K562 (cell line): ENCODE results near the gene TMX4. TPM values are rescaled to one million over a fixed set of nuclear protein-coding genes. Genes with fewer than 3 reads are reported as not detected.

Experiments
- AFF1 ChIP-seq, 2 experiments: fragments of 450-650 bp; IDR thresholded peaks; 2 replicates each; pipeline ENCODE4 v1.6.1; 2018; ENCODE audit warnings: mild to moderate bottlenecking in 2 of 2, low read depth in 1 of 2; ENCODE audit not compliant: partially characterized antibody in 2 of 2
- CEBPB ChIP-seq: fragments of 450-650 bp; IDR thresholded peaks from 2 replicates; pipeline ENCODE4 v1.6.1; 2016; ENCODE audit warnings: missing genetic modification characterization, missing compliant biosample characterization
- CHD1 ChIP-seq: fragments of 200-600 bp; sonication (generic); IDR thresholded peaks from one replicate; pipeline ENCODE4 v1.6.1; 2012; ENCODE audit warnings: mild to moderate bottlenecking, moderate library complexity, low read length, inconsistent platforms
- CTBP1 ChIP-seq: fragments of 450-650 bp; IDR thresholded peaks from 2 replicates; pipeline ENCODE4 v1.6.1; 2016; ENCODE audit warnings: borderline replicate concordance
- GMEB1 ChIP-seq: fragments of 250-450 bp; sonication (Bioruptor Pico); IDR thresholded peaks from 2 replicates; pipeline ENCODE4 v1.4.0; 2020; ENCODE audit warnings: mild to moderate bottlenecking
- ID3 ChIP-seq, 2 experiments: fragments of 250-450 bp in 1 of 2; fragments of 450-650 bp in 1 of 2; sonication (Bioruptor Pico) in 1 of 2; IDR thresholded peaks; 2 replicates each; pipeline versions ENCODE4 v1.6.1 to v1.8.0; 2016 to 2021; ENCODE audit warnings: mild to moderate bottlenecking in 2 of 2, moderate library complexity in 2 of 2, missing compliant biosample characterization in 1 of 2, missing genetic modification characterization in 1 of 2
- RBBP5 ChIP-seq: fragments of 200-600 bp; sonication (generic); IDR thresholded peaks from 2 replicates; pipeline ENCODE4 v1.6.1; 2012; ENCODE audit warnings: borderline replicate concordance, mild to moderate bottlenecking, low read length, control low read depth, inconsistent platforms; ENCODE audit not compliant: insufficient read depth, poor library complexity, severe bottlenecking
- RFX1 ChIP-seq: fragments of 450-650 bp; IDR thresholded peaks from 2 replicates; pipeline ENCODE4 v1.6.1; 2016; ENCODE audit warnings: mild to moderate bottlenecking, moderate library complexity
- SAFB2 ChIP-seq: fragments of 200-400 bp; formaldehyde crosslinking; IDR thresholded peaks from 2 replicates; pipeline ENCODE4 v1.6.1; 2018; ENCODE audit warnings: borderline replicate concordance, low read length, low read depth, moderate library complexity; ENCODE audit not compliant: severe bottlenecking
- SIN3A ChIP-seq, 2 experiments: fragments of 150-350 bp in 1 of 2; IDR thresholded peaks; 2 replicates each; pipeline ENCODE4 v1.6.1; 2011 to 2016; ENCODE audit warnings: borderline replicate concordance in 2 of 2, low read depth in 2 of 2, low read length in 2 of 2, mild to moderate bottlenecking in 2 of 2, moderate library complexity in 2 of 2; ENCODE audit not compliant: control insufficient read depth in 1 of 2
- TBL1XR1 ChIP-seq, 2 experiments: IDR thresholded peaks; 2 replicates each; pipeline ENCODE4 v1.6.1; 2012; ENCODE audit warnings: improper control_type of control experiment in 2 of 2, low read length in 2 of 2, mild to moderate bottlenecking in 1 of 2
- polyA plus RNA-seq, 8 experiments: library from polyadenylated mRNA; depleted of rRNA in 4 of 8; stranded (reverse) in 5 of 8; unstranded in 3 of 8; fragments of >200 nt; fragmentation: Nextera tagmentation in 2 of 8; fragmentation: Illumina TruSeq in 1 of 8; extraction: Ambion mirVana in 2 of 8; extraction: Trizol in 1 of 8; gene quantifications; 2 replicates each; pipeline versions ENCODE4 v1.2.1 to v1.2.3, GENCODE V29; 2011 to 2014; ENCODE audit warnings: inconsistent platforms in 1 of 8, missing spikeins in 1 of 8
- total RNA-seq, 7 experiments: library from RNA; depleted of rRNA in 6 of 7; stranded (reverse); fragments of >200 nt in 6 of 7; fragmentation: Illumina TruSeq in 2 of 7; extraction: Trizol in 2 of 7; gene quantifications; 2 replicates each; pipeline versions ENCODE4 v1.2.1 to v1.2.3, GENCODE V29; 2011 to 2021; ENCODE audit warnings: low replicate concordance in 1 of 7
- TF ChIP-seq, protein P1 (sequence below): sonication (generic); formaldehyde crosslinking; IDR thresholded peaks from 2 replicates; pipeline ENCODE4 v1.8.0; 2023; ENCODE audit warnings: missing genetic modification reagents, mild to moderate bottlenecking, borderline replicate concordance
- TF ChIP-seq, protein P2 (sequence below): fragments of 250-450 bp; sonication (Bioruptor Pico); IDR thresholded peaks from 2 replicates; pipeline ENCODE4 v1.8.0; 2021; ENCODE audit warnings: moderate library complexity, mild to moderate bottlenecking, inconsistent platforms

Gene TMX4
- total and polyA plus RNA-seq, 9 of the 15 experiments (the other 6 are each of a cell fraction or from before 2014, with no cell fraction given) = 4.4 to 19.3 (median 10.8) TPM

DNA sequence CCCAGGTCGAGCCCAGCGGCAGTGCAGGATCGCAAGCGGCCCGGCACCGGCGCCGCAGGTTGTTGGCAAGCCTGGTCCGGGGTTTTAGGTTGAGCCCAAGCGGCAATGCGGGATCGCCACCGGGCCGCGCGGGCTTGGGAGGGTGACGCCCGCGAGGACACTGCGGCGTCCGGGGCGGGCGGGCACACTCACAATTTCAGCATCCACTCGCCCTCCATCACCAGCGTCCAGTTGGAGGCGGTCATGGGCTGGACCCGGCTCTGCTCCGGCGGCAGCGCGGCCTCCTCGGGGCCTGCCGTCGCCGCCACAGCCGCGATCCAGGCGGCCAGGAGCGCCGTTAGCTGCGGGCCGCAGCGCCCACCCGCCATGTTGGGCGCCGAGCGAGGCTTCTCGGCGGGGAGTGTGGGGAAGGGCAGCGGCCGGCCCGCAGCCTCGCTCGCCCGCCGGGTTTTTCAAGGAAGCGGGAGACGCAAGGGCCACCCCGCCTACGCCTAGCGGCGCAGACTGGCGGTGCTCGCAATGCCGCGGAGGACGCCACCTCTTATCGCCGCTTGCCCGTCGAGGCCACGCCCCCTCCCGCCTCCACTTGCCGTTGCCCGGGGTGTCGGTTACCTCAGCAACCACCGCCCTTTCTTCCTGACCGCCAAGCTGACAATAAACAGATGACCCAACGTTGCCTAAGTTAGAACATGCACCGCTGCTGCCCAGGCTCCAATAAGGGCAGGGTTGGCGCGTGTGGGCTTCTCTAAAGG is at the start of gene TMX4 (continued):
- TF ChIP-seq SIN3A (IDR thresholded peaks at IDR 0.05; ENCODE audit: borderline replicate concordance in 2 of 2, control insufficient read depth in 1 of 2, low read depth in 2 of 2, low read length in 2 of 2) = peak in 1 of 2 experiments; percentile 70; a peak in 1 of 4 replicates
- TF ChIP-seq CEBPB = peak; percentile 38; the same call in 1 of the 2 replicates
- no peak for TF ChIP-seq ID3 (CRISPR knock-in tag; IDR thresholded peaks at IDR 0.05)
- peak; percentile 77; the same call in 1 of the 2 replicates for TF ChIP-seq ID3 (tag; IDR thresholded peaks at IDR 0.05)
- TF ChIP-seq AFF1 (IDR thresholded peaks at IDR 0.05; ENCODE audit: low read depth in 1 of 2, partially characterized antibody in 2 of 2) = no peak
- no peak for TF ChIP-seq TBL1XR1 (IDR thresholded peaks at IDR 0.05; ENCODE audit: low read length in 2 of 2)
- TF ChIP-seq GMEB1 (CRISPR knock-in tag) = peak; percentile 83
- TF ChIP-seq CHD1 = no peak
- TF ChIP-seq RBBP5 = peak; percentile 79
- TF ChIP-seq, protein P1, sequence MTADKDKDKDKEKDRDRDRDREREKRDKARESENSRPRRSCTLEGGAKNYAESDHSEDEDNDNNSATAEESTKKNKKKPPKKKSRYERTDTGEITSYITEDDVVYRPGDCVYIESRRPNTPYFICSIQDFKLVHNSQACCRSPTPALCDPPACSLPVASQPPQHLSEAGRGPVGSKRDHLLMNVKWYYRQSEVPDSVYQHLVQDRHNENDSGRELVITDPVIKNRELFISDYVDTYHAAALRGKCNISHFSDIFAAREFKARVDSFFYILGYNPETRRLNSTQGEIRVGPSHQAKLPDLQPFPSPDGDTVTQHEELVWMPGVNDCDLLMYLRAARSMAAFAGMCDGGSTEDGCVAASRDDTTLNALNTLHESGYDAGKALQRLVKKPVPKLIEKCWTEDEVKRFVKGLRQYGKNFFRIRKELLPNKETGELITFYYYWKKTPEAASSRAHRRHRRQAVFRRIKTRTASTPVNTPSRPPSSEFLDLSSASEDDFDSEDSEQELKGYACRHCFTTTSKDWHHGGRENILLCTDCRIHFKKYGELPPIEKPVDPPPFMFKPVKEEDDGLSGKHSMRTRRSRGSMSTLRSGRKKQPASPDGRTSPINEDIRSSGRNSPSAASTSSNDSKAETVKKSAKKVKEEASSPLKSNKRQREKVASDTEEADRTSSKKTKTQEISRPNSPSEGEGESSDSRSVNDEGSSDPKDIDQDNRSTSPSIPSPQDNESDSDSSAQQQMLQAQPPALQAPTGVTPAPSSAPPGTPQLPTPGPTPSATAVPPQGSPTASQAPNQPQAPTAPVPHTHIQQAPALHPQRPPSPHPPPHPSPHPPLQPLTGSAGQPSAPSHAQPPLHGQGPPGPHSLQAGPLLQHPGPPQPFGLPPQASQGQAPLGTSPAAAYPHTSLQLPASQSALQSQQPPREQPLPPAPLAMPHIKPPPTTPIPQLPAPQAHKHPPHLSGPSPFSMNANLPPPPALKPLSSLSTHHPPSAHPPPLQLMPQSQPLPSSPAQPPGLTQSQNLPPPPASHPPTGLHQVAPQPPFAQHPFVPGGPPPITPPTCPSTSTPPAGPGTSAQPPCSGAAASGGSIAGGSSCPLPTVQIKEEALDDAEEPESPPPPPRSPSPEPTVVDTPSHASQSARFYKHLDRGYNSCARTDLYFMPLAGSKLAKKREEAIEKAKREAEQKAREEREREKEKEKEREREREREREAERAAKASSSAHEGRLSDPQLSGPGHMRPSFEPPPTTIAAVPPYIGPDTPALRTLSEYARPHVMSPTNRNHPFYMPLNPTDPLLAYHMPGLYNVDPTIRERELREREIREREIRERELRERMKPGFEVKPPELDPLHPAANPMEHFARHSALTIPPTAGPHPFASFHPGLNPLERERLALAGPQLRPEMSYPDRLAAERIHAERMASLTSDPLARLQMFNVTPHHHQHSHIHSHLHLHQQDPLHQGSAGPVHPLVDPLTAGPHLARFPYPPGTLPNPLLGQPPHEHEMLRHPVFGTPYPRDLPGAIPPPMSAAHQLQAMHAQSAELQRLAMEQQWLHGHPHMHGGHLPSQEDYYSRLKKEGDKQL (CRISPR knock-in tag) = no peak
- peak; percentile 85 for TF ChIP-seq CTBP1
- TF ChIP-seq RFX1 = peak; percentile 96
- no peak for TF ChIP-seq SAFB2
- TF ChIP-seq, protein P2, sequence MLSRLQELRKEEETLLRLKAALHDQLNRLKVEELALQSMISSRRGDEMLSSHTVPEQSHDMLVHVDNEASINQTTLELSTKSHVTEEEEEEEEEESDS (CRISPR knock-in tag) = no peak
